ENCODE data around the gene SGIP1. TPM values are rescaled to one million over a fixed set of nuclear protein-coding genes. Genes with fewer than 3 reads are reported as not detected.

The SGIP1 gene
- total RNA-seq, 3 donors from 2014 or later: 0.65 to 7.3 (median 0.93) TPM

DNA sequence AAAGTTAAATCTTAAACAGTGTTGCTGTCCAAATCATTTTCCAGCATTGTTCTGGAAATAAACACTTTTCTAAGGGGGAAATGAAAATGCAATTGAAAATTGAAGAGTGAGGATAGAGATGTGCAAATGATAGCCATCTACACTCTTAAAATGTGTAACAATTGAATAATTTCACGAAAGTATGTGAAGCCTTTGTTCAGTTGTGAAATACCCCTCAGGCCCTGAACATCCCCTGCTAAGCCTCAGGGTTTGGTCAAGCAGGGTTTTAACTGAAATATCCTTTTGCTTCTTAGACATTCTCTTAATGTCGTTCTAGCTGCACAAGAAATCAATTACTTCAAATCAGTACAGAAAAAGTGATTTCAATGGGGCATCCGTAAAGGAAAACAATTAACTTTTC, 152.5 kb downstream of the SGIP1 start:
- DNase-seq: no peak
- H3K9me3 ChIP-seq: no peaks in the 10 kb centered on the region
- no peaks in the 10 kb centered on the region for H3K36me3 ChIP-seq (ENCODE audit: low read depth)
- H3K4me1 ChIP-seq (ENCODE audit: low read depth): no peaks in the 10 kb centered on the region
- intact Hi-C loops (cut with DNase I, micrococcal nuclease): no loop called here
- H3K4me3 ChIP-seq: no peak overlapping the region
- TF ChIP-seq, protein P1, sequence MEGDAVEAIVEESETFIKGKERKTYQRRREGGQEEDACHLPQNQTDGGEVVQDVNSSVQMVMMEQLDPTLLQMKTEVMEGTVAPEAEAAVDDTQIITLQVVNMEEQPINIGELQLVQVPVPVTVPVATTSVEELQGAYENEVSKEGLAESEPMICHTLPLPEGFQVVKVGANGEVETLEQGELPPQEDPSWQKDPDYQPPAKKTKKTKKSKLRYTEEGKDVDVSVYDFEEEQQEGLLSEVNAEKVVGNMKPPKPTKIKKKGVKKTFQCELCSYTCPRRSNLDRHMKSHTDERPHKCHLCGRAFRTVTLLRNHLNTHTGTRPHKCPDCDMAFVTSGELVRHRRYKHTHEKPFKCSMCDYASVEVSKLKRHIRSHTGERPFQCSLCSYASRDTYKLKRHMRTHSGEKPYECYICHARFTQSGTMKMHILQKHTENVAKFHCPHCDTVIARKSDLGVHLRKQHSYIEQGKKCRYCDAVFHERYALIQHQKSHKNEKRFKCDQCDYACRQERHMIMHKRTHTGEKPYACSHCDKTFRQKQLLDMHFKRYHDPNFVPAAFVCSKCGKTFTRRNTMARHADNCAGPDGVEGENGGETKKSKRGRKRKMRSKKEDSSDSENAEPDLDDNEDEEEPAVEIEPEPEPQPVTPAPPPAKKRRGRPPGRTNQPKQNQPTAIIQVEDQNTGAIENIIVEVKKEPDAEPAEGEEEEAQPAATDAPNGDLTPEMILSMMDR (IDR thresholded peaks at IDR 0.05): no peak
- no peak for ATAC-seq

DNA sequence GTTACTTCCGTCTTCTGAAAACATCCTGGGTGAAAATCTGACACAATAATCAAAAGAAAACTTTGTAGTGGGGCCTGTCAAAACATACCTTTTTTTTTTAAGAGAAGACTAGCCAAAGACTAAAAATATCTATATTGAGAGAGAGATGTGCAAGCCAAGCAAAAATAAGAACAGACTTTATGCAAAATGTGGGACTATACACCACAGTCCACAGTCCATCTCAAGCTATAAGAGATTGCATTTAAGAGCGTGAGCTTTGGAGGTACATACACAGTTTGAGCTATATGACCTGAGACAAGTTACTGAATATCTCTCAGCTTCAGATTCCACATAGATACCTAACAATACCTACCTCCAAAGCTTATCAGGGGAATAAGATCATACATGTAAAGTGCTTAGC, 153.4 kb downstream of the SGIP1 start:
- intact Hi-C loops (cut with DNase I, micrococcal nuclease): no loop called here
- TF ChIP-seq, protein P1 (IDR thresholded peaks at IDR 0.05): no peak
- no peaks in the 10 kb centered on the region for H3K9me3 ChIP-seq
- H3K4me3 ChIP-seq: no peak overlapping the region
- H3K36me3 ChIP-seq (ENCODE audit: low read depth): no peaks in the 10 kb centered on the region
- DNase-seq (no peak), ATAC-seq (no peak)
- no peaks in the 10 kb centered on the region for H3K4me1 ChIP-seq (ENCODE audit: low read depth)

DNA sequence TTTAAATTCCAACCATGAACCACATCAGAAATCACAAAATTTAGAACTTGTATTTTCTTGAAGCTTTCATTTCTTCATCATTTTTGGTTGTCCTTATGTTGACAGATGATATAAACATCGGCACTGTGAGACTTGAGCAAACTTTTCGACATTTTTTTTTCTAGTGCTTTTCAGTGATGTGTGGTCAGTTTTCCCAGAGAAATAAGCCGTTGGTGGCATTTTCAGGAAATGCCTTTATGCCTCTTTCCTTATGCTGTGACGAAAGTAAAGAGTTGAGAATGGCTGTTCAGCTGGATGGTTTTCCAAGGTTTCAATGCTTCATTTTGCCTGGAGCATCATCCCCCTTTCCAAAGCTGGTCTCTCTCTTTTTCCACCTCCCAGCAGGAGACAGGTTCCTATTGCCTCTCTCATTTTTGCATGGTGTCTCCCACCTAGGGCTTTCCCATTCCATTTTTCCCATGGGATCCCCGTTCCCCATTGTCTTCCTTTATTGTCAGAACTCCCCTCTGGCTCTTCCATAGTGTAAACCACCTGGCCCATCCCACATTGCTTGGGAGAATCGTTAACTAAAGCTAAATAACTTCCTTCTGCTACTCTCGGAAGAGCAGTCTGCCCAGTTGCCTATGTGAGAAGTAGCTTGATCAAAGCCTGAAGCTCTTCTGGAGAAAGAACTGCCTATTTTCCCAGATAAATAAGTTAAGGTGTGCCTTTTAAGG, 156.9 kb downstream of the SGIP1 start:
- no peaks in the 10 kb centered on the region for H3K36me3 ChIP-seq (ENCODE audit: low read depth)
- DNase-seq (no peak), ATAC-seq (peak; percentile 56)
- no peaks in the 10 kb centered on the region for H3K9me3 ChIP-seq
- H3K4me3 ChIP-seq: no peak overlapping the region
- TF ChIP-seq, protein P1 (IDR thresholded peaks at IDR 0.05): no peak
- no peaks in the 10 kb centered on the region for H3K4me1 ChIP-seq (ENCODE audit: low read depth)
- intact Hi-C loops (cut with DNase I, micrococcal nuclease): no loop called here

DNA sequence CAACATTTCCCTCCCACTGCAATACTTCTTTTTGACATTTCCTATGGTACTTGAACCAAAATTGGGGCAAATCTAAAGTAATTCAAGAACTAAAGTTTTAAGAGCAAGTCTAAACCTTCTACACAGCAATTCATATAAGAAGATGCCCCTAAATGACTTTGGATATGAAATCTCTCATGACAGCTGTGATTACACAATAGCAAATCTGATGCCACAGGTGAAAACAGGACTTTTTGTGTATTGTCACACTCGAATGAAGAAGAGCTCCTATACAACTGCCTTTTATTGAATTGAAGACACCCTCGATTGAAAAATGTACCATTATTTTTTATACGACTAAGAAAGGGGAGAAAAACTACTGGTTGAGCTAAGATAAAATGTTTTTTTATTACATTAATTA, 158.7 kb downstream of the SGIP1 start:
- ATAC-seq: no peak
- TF ChIP-seq, protein P1 (IDR thresholded peaks at IDR 0.05): no peak

DNA sequence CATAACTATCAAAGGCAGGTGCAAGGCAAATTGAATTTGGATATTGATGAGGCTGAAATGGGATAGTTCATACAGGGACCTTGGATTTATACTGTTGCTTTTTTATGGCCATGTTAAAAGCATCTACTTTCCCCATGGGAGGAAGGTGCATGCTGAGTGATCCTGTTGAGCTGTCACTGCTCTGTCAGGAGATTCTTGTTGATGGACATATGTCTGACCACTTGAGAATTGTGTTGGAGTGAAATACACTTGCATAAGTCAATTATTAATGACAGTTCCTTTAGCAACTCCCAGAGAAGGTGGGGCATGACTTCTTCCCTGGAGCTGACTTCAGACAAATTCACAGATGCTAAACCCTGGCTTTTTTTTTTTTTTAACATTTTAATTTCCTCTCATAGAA, 159.9 kb downstream of the SGIP1 start:
- TF ChIP-seq, protein P1 (IDR thresholded peaks at IDR 0.05): no peak
- H3K9me3 ChIP-seq: no peaks in the 10 kb centered on the region
- DNase-seq (no peak), ATAC-seq (no peak)
- intact Hi-C loops (cut with DNase I, micrococcal nuclease): no loop called here
- H3K36me3 ChIP-seq (ENCODE audit: low read depth): no peaks in the 10 kb centered on the region
- no peak overlapping the region for H3K4me3 ChIP-seq
- H3K4me1 ChIP-seq (ENCODE audit: low read depth): no peaks in the 10 kb centered on the region

More for the DNA sequence above, 158.7 kb downstream of the SGIP1 start:
- H3K9me3 ChIP-seq: no peaks in the 10 kb centered on the region
- intact Hi-C loops (cut with DNase I, micrococcal nuclease): no loop called here
- DNase-seq: no peak
- H3K4me3 ChIP-seq: no peak overlapping the region
- H3K36me3 ChIP-seq (ENCODE audit: low read depth): no peaks in the 10 kb centered on the region
- no peaks in the 10 kb centered on the region for H3K4me1 ChIP-seq (ENCODE audit: low read depth)

All from mucosa of descending colon (tissue), 3 donors.